Astrocyte of the spinal cord (primary cell): ENCODE results near the gene PARS2.

Experiments
- DNase-seq: peaks from one replicate; pipeline ENCODE4 v3.0.0; 2011; ENCODE audit warnings: low read depth, low spot score
- H3K4me3 ChIP-seq: 2 replicates; pipeline ENCODE4 v1.5.1; 2011; ENCODE audit warnings: low read depth, mild to moderate bottlenecking, low read length, moderate library complexity
- CTCF ChIP-seq: IDR thresholded peaks from 2 replicates; pipeline ENCODE4 v1.5.1; 2012; ENCODE audit warnings: low read depth, mild to moderate bottlenecking, low read length, inconsistent platforms
- in situ Hi-C: cut with HindIII; loops from 2 replicates; pipeline ENCODE4 v1.10.0; 2017; ENCODE audit warnings: low sequenced_read_pairs

Gene PARS2

GRCh38 chr1:54710434-54710833 is 53.9 kb downstream of the PARS2 start:
- TF ChIP-seq CTCF: no peak
- in situ Hi-C loops: no loop called here

GRCh38 chr1:54709547-54710292 is 54.6 kb downstream of the PARS2 start:
- no peak for DNase-seq
- in situ Hi-C loops: no loop called here
- H3K4me3 ChIP-seq: no peak overlapping the region
- TF ChIP-seq CTCF: no peak

More at GRCh38 chr1:54710434-54710833, 53.9 kb downstream of the PARS2 start:
- DNase-seq: no peak
- no peak overlapping the region for H3K4me3 ChIP-seq

DNA sequence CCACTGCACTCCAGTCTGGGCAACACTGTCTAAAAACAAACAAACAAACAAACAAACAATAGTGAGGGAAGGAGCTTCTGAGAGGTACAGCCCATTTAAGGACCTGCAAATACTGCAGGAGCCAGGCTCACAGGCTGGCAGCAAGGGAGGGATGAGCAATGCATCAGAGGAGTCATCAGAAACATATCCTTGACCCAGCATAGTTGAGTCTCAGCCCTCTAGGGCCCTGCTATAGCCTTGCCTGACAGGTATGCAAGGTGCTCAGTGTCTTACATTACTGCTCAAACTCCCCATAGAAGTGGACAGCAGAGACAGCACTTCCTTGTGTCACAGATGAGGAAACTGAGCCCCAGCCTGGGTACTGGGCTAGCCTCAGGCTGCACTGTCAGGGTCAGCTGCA is 55.9 kb downstream of the PARS2 start:
- in situ Hi-C loops: no loop called here
- no peak for DNase-seq
- H3K4me3 ChIP-seq: no peak overlapping the region
- TF ChIP-seq CTCF: no peak
